MM.1S (cell line): ENCODE data around the gene SLC38A8.

ENCODE experiments used
- DNase-seq: peaks from one replicate; pipeline ENCODE4 v3.0.0-alpha.2; 2015
- H2AFZ ChIP-seq: fragments of 300-600 bp; sonication (generic); 2 replicates; pipeline ENCODE4 v1.6.0; 2016; ENCODE audit warnings: antibody characterized with exemption, low read length
- H3F3A ChIP-seq: fragments of 300-600 bp; sonication (generic); 2 replicates; pipeline ENCODE4 v1.6.1; 2016; ENCODE audit warnings: mild to moderate bottlenecking, antibody characterized with exemption, low read length, moderate library complexity, mixed read lengths; ENCODE audit not compliant: insufficient read depth
- H3K27ac ChIP-seq: fragments of 300-600 bp; sonication (generic); 2 replicates; pipeline ENCODE4 v1.5.1; 2016; ENCODE audit warnings: mild to moderate bottlenecking, low read length
- H3K27me3 ChIP-seq: fragments of 300-600 bp; sonication (generic); replicated peaks from 2 replicates; pipeline ENCODE4 v1.6.0; 2016; ENCODE audit warnings: low read length; ENCODE audit not compliant: insufficient read depth
- H3K36me3 ChIP-seq: fragments of 300-600 bp; sonication (generic); replicated peaks from 2 replicates; pipeline ENCODE4 v1.6.1; 2016; ENCODE audit warnings: mild to moderate bottlenecking, low read length, mixed read lengths; ENCODE audit not compliant: insufficient read depth
- H3K4me1 ChIP-seq: fragments of 300-600 bp; sonication (generic); 2 replicates; pipeline ENCODE4 v1.6.1; 2016; ENCODE audit warnings: low read length, mixed read lengths
- H3K4me2 ChIP-seq: fragments of 300-600 bp; sonication (generic); 2 replicates; pipeline ENCODE4 v1.6.0; 2016; ENCODE audit warnings: low read depth, low read length
- H3K4me3 ChIP-seq: fragments of 300-600 bp; sonication (generic); 2 replicates; pipeline ENCODE4 v1.5.1; 2016; ENCODE audit warnings: low read length, mixed read lengths
- H3K79me2 ChIP-seq: fragments of 300-600 bp; sonication (generic); 2 replicates; pipeline ENCODE4 v1.6.1; 2016; ENCODE audit warnings: mixed run types, low read length, mixed read lengths
- H3K9ac ChIP-seq: fragments of 300-600 bp; sonication (generic); 2 replicates; pipeline ENCODE4 v1.6.1; 2016; ENCODE audit warnings: low read length, mixed read lengths
- H3K9me2 ChIP-seq: fragments of 300-600 bp; sonication (generic); replicated peaks from 2 replicates; pipeline ENCODE4 v1.6.1; 2016; ENCODE audit warnings: mild to moderate bottlenecking, low read length, mixed read lengths; ENCODE audit not compliant: insufficient read depth
- H3K9me3 ChIP-seq: fragments of 300-600 bp; sonication (generic); replicated peaks from 2 replicates; pipeline ENCODE4 v1.6.1; 2016; ENCODE audit warnings: mild to moderate bottlenecking, low read length, mixed read lengths; ENCODE audit not compliant: insufficient read depth
- H4K20me1 ChIP-seq: fragments of 300-600 bp; sonication (generic); 2 replicates; pipeline ENCODE4 v1.6.1; 2016; ENCODE audit warnings: mild to moderate bottlenecking, low read length, moderate library complexity, mixed read lengths; ENCODE audit not compliant: insufficient read depth
- EZH2 ChIP-seq: fragments of 300-600 bp; sonication (generic); optimal IDR thresholded peaks from 2 replicates; pipeline ENCODE3; 2017; ENCODE audit warnings: low read depth, mild to moderate bottlenecking, antibody characterized with exemption, low read length, mixed read lengths
- EZH2phosphoT487 ChIP-seq: fragments of 300-600 bp; sonication (generic); IDR thresholded peaks from 2 replicates; pipeline ENCODE4 v1.6.1; 2018; ENCODE audit warnings: antibody characterized with exemption, low read length
- TF ChIP-seq, protein P1 (sequence below): fragments of 300-600 bp; sonication (generic); IDR thresholded peaks from 2 replicates; pipeline ENCODE4 v1.5.1; 2016; ENCODE audit warnings: antibody characterized with exemption, low read length, mixed read lengths

The SLC38A8 gene

DNA sequence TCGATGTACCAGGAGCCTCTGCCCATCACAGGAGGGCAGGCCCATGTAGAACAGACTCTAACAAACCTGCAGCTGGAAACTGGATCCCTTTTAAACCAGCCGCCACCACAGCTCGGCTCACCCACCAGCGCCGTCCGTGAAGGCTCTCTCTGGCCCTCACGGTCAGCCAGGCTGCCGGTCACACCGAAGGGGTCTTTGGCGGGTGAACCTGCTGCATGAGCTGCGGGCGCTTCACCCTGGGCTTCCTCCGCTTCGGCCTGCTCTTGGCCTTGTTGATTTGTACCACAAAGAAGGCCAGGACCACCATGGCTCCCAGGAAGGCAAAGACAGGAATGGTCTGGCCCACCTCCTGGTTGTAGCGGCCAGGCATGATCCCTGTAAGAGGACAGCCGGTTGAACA lies 11.7 kb upstream of the SLC38A8 start:
- Histone ChIP-seq H3K36me3 (no peaks in the 10 kb centered on the region), H3K79me2 (no peaks in the 10 kb centered on the region), H3K27ac (no peak overlapping the region), H3K27me3 (no peaks in the 10 kb centered on the region), H3F3A (no peaks in the 10 kb centered on the region), H4K20me1 (no peaks in the 10 kb centered on the region), H3K9ac (no peak overlapping the region), H3K9me2 (no peaks in the 10 kb centered on the region), H3K9me3 (no peaks in the 10 kb centered on the region), H2AFZ (no peak overlapping the region), H3K4me1 (no peaks in the 10 kb centered on the region), H3K4me3 (no peak overlapping the region), H3K4me2 (no peak overlapping the region)
- no peak for DNase-seq
- TF ChIP-seq, protein P1, sequence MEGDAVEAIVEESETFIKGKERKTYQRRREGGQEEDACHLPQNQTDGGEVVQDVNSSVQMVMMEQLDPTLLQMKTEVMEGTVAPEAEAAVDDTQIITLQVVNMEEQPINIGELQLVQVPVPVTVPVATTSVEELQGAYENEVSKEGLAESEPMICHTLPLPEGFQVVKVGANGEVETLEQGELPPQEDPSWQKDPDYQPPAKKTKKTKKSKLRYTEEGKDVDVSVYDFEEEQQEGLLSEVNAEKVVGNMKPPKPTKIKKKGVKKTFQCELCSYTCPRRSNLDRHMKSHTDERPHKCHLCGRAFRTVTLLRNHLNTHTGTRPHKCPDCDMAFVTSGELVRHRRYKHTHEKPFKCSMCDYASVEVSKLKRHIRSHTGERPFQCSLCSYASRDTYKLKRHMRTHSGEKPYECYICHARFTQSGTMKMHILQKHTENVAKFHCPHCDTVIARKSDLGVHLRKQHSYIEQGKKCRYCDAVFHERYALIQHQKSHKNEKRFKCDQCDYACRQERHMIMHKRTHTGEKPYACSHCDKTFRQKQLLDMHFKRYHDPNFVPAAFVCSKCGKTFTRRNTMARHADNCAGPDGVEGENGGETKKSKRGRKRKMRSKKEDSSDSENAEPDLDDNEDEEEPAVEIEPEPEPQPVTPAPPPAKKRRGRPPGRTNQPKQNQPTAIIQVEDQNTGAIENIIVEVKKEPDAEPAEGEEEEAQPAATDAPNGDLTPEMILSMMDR, result no peak
- TF ChIP-seq EZH2 (no peak), EZH2phosphoT487 (no peak)

DNA sequence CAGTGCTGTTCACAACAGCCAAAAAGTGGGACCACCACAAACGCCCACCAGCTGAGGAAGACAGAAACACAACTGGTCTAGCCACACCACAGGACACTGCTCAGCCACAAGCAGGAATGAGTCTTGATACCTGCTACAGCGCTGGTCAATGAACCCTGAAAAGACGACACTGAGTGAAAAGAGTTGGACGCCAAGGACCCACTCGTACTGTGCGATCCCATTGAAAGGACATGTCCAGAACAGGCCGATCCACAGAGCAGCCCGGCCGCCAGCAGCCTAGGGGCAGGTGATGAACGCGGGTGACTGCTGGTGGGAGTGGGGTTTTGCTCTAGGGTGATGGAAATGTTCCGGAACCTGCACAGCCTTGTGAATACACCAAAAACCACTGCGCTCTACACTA lies 10.6 kb upstream of the SLC38A8 start:
- Histone ChIP-seq H3K79me2 (no peaks in the 10 kb centered on the region), H4K20me1 (no peaks in the 10 kb centered on the region), H3K36me3 (no peaks in the 10 kb centered on the region), H3K4me2 (no peak overlapping the region), H3K4me1 (no peaks in the 10 kb centered on the region), H3K4me3 (no peak overlapping the region), H3K27ac (no peak overlapping the region), H3F3A (no peaks in the 10 kb centered on the region), H3K27me3 (no peaks in the 10 kb centered on the region), H2AFZ (no peak overlapping the region), H3K9me2 (no peaks in the 10 kb centered on the region), H3K9ac (no peak overlapping the region), H3K9me3 (no peaks in the 10 kb centered on the region)
- no peak for TF ChIP-seq EZH2
- no peak for TF ChIP-seq EZH2phosphoT487
- TF ChIP-seq, protein P1, result no peak
- no peak for DNase-seq

DNA sequence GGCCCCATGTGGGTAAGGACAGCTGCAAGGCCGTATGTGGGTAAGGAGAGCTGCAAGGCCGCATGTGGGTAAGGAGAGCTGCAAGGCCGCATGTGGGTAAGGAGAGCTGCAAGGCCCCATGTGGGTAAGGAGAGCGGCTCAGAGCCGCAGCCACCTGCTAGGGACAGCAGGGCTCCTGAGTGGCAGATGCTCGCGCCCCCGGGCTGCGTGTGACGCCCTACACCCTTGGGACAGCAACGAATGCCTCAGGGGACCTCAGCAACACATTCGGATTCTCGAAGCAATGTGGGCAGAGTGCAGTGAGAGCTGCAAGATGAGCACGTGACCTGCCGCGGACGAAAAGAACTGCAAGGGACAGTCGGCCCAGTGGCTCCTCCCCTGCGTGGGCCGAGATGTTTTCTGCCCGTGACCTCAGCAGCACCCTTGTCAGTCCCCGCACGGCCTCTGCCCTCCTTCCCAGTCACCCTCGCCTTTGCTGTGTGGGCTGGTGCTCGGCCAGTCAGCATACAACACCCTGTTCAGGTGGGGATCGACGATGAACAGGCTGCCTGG lies 9.6 kb upstream of the SLC38A8 start:
- H3F3A ChIP-seq, result no peaks in the 10 kb centered on the region
- H3K4me3 ChIP-seq, result no peak overlapping the region
- H3K9ac ChIP-seq, result no peak overlapping the region
- no peak overlapping the region for H3K4me2 ChIP-seq
- H3K36me3 ChIP-seq, result no peaks in the 10 kb centered on the region
- H3K9me2 ChIP-seq, result no peaks in the 10 kb centered on the region
- DNase-seq, result no peak
- H3K4me1 ChIP-seq, result no peaks in the 10 kb centered on the region
- H3K9me3 ChIP-seq, result no peaks in the 10 kb centered on the region
- no peaks in the 10 kb centered on the region for H3K27me3 ChIP-seq
- no peak overlapping the region for H2AFZ ChIP-seq
- no peaks in the 10 kb centered on the region for H3K79me2 ChIP-seq
- H3K27ac ChIP-seq, result no peak overlapping the region
- H4K20me1 ChIP-seq, result no peaks in the 10 kb centered on the region
- TF ChIP-seq EZH2phosphoT487, result no peak
- no peak for TF ChIP-seq EZH2
- TF ChIP-seq, protein P1, result no peak
